ENCODE results near the gene CBFB. TPM values are rescaled to one million over a fixed set of nuclear protein-coding genes. Genes with fewer than 3 reads are reported as not detected.
A peak's percentile ranks its signal among the peaks of the same experiment; 100 is the strongest.

Gene CBFB
- total and polyA plus RNA-seq, 10 donors: 22.7 to 80.4 (median 58.4) TPM

DNA sequence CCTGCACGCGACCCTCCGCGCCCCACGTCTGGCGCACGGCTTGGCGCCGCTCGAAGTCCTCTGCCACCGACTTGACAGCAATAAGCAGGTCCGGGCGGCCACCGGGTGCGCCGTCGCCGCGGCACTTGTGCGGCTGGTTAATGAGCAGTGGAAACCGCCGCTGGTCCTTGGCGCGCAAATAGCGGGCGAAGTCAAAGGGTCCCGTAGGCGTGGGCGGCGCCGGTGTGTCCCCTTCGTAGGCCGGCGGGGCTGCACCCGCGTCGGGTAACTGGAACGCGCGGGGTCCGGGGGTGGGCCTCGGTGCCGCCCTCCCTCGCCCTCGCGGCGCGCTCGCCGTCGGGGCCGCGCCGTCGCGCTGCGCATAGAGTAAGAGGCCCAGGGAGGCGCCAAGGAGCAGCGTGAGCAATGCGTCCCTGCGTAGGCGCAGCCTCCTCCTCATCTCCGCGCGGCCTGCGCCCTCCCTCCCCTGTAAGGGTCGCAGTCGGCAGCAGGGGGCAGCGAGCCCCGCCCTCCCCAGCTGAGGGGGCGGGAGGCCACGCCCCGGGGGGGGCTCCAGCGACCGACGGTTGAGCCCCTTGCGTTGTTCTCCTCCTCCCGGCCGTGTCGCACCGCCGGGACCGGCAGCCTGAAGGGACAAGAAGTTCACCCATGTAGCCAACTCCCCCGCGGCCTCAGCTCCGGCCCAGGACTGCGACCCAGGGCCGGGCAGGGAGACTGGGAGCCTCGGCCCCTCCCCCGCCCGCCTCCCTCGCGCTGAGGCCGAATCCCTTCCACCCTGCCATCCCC, 121.3 kb downstream of the CBFB start:
- WGBS, 5 donors: 10 to 18% (median 11%) methylated on average over 21 to 94 of the region's 94 CpGs
- peak; percentile 79 for DNase-seq

More for the DNA sequence above, 121.3 kb downstream of the CBFB start:
- H3K36me3 ChIP-seq: peaks cover 0 to 52% (median 35%) of the 10 kb centered on the region in 6 donors
- H3K27me3 ChIP-seq (replicated peaks in 1 of 7): peaks cover 0 to 46% (median 23%) of the 10 kb centered on the region in 7 donors
- peak overlapping the region; percentile 38 to 73 (median 49) for H3K4me3 ChIP-seq
- H3K27ac ChIP-seq: peak overlapping the region; percentile 57 to 85 (median 80)
- TF ChIP-seq, protein P1, sequence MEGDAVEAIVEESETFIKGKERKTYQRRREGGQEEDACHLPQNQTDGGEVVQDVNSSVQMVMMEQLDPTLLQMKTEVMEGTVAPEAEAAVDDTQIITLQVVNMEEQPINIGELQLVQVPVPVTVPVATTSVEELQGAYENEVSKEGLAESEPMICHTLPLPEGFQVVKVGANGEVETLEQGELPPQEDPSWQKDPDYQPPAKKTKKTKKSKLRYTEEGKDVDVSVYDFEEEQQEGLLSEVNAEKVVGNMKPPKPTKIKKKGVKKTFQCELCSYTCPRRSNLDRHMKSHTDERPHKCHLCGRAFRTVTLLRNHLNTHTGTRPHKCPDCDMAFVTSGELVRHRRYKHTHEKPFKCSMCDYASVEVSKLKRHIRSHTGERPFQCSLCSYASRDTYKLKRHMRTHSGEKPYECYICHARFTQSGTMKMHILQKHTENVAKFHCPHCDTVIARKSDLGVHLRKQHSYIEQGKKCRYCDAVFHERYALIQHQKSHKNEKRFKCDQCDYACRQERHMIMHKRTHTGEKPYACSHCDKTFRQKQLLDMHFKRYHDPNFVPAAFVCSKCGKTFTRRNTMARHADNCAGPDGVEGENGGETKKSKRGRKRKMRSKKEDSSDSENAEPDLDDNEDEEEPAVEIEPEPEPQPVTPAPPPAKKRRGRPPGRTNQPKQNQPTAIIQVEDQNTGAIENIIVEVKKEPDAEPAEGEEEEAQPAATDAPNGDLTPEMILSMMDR (IDR thresholded peaks at IDR 0.05 in 8 of 11, conservative IDR thresholded peaks at IDR 0.05 in 3 of 11): peak in 1 of 11 experiments; percentile 34
- TF ChIP-seq POLR2A (IDR thresholded peaks at IDR 0.05) (no peak), POLR2AphosphoS5 (IDR thresholded peaks at IDR 0.05) (peak; percentile 13 to 79 (median 55))
- intact Hi-C loops (cut with DNase I; ENCODE audit: low total_unique reads): loop anchor here (5.0 kb wide), 1 partner anchor 173 kb away; no protein-coding TSS in a partner anchor
- peaks cover 11 to 46% (median 31%) of the 10 kb centered on the region in 6 donors for H3K4me1 ChIP-seq
- H3K9me3 ChIP-seq: no peaks in the 10 kb centered on the region

Small RNAs within 50 kb of the gene (small RNA-seq; reads per million reads assigned to genes)
- 0 reads per million in 4 donors for gene RN7SL543P

Other genes with a start within 250 kb of the CBFB start
- under 1 TPM in 1 of 7 donors, not detected in 6; 0.41 TPM for gene TERB1, start 227.6 kb upstream of the CBFB start, total RNA-seq
- under 1 TPM in 1 of 3 donors, not detected in 2; 0.04 TPM for gene TERB1, start 227.6 kb upstream of the CBFB start, polyA plus RNA-seq
- 10 to 100 TPM; 32.4 to 51.4 (median 44.5) TPM for gene NAE1, start 198.2 kb upstream of the CBFB start, total RNA-seq
- gene NAE1, start 198.2 kb upstream of the CBFB start, polyA plus RNA-seq: 10 to 100 TPM; 29.7 to 31.0 (median 29.9) TPM
- not detected for gene CA7, start 184.7 kb upstream of the CBFB start, total RNA-seq
- gene CA7, start 184.7 kb upstream of the CBFB start, polyA plus RNA-seq: not detected
- gene PDP2, start 148.6 kb upstream of the CBFB start, total RNA-seq: 1 to 10 TPM; 3.8 to 9.6 (median 7.3) TPM
- 1 to 10 TPM; 1.0 to 1.5 (median 1.1) TPM for gene PDP2, start 148.6 kb upstream of the CBFB start, polyA plus RNA-seq
- not detected for gene CDH16, start 110.3 kb upstream of the CBFB start, total RNA-seq
- gene CDH16, start 110.3 kb upstream of the CBFB start, polyA plus RNA-seq: not detected
- gene RRAD, start 103.6 kb upstream of the CBFB start, total RNA-seq: 1 to 10 TPM in 5 of 7 donors, under 1 TPM in 2; 0.52 to 2.4 (median 1.5) TPM
- gene RRAD, start 103.6 kb upstream of the CBFB start, polyA plus RNA-seq: 10 to 100 TPM in 1 of 3 donors, 1 to 10 TPM in 2; 4.0 to 16.4 (median 5.2) TPM
- gene CIAO2B, start 94.7 kb upstream of the CBFB start, total RNA-seq: 10 to 100 TPM; 46.8 to 63.1 (median 55.8) TPM
- gene CIAO2B, start 94.7 kb upstream of the CBFB start, polyA plus RNA-seq: 100 to 1,000 TPM; 114 to 168 (median 148) TPM
- gene CES2, start 93.6 kb upstream of the CBFB start, total RNA-seq: 10 to 100 TPM; 21.6 to 48.1 (median 34.8) TPM
- gene CES2, start 93.6 kb upstream of the CBFB start, polyA plus RNA-seq: 10 to 100 TPM in 1 of 3 donors, 1 to 10 TPM in 2; 8.0 to 21.4 (median 8.5) TPM
- gene CES3, start 67.9 kb upstream of the CBFB start, total RNA-seq: 1 to 10 TPM in 1 of 7 donors, under 1 TPM in 5, not detected in 1; 0.23 to 1.3 (median 0.33) TPM
- under 1 TPM; 0.27 to 0.80 (median 0.43) TPM for gene CES3, start 67.9 kb upstream of the CBFB start, polyA plus RNA-seq
- 1 to 10 TPM; 5.0 to 9.1 (median 6.3) TPM for gene CES4A, start 40.6 kb upstream of the CBFB start, total RNA-seq
- 1 to 10 TPM; 5.3 to 9.9 (median 8.0) TPM for gene CES4A, start 40.6 kb upstream of the CBFB start, polyA plus RNA-seq
- gene PHAF1, start 80.8 kb downstream of the CBFB start, total RNA-seq: 10 to 100 TPM; 15.3 to 44.0 (median 19.8) TPM
- 10 to 100 TPM in 1 of 3 donors, 1 to 10 TPM in 2; 5.5 to 10.3 (median 9.9) TPM for gene PHAF1, start 80.8 kb downstream of the CBFB start, polyA plus RNA-seq
- gene B3GNT9, start 121.8 kb downstream of the CBFB start, total RNA-seq: 10 to 100 TPM in 4 of 7 donors, 1 to 10 TPM in 3; 6.1 to 15.3 (median 10.1) TPM
- 1 to 10 TPM; 2.0 to 6.6 (median 3.0) TPM for gene B3GNT9, start 121.8 kb downstream of the CBFB start, polyA plus RNA-seq
- 10 to 100 TPM; 29.2 to 39.3 (median 31.1) TPM for gene TRADD, start 130.8 kb downstream of the CBFB start, total RNA-seq
- gene TRADD, start 130.8 kb downstream of the CBFB start, polyA plus RNA-seq: 10 to 100 TPM; 27.5 to 42.2 (median 35.3) TPM
- gene FBXL8, start 130.8 kb downstream of the CBFB start, total RNA-seq: 10 to 100 TPM in 6 of 7 donors, 1 to 10 TPM in 1; 8.4 to 29.9 (median 13.2) TPM
- 10 to 100 TPM in 1 of 3 donors, 1 to 10 TPM in 2; 6.0 to 11.2 (median 6.0) TPM for gene FBXL8, start 130.8 kb downstream of the CBFB start, polyA plus RNA-seq
- gene HSF4, start 135.6 kb downstream of the CBFB start, total RNA-seq: 10 to 100 TPM; 11.5 to 43.7 (median 23.3) TPM
- 10 to 100 TPM; 16.1 to 24.0 (median 16.7) TPM for gene HSF4, start 135.6 kb downstream of the CBFB start, polyA plus RNA-seq
- 10 to 100 TPM in 6 of 7 donors, 1 to 10 TPM in 1; 8.2 to 14.2 (median 13.6) TPM for gene NOL3, start 141.4 kb downstream of the CBFB start, total RNA-seq
- 10 to 100 TPM in 2 of 3 donors, 1 to 10 TPM in 1; 8.7 to 12.0 (median 10.8) TPM for gene NOL3, start 141.4 kb downstream of the CBFB start, polyA plus RNA-seq
- 10 to 100 TPM; 11.9 to 59.4 (median 21.0) TPM for gene MATCAP1, start 154.8 kb downstream of the CBFB start, total RNA-seq
- gene MATCAP1, start 154.8 kb downstream of the CBFB start, polyA plus RNA-seq: 10 to 100 TPM in 2 of 3 donors, 1 to 10 TPM in 1; 8.9 to 37.1 (median 16.3) TPM
- 10 to 100 TPM; 29.2 to 81.7 (median 48.3) TPM for gene EXOC3L1, start 161.0 kb downstream of the CBFB start, total RNA-seq
- 100 to 1,000 TPM in 1 of 3 donors, 10 to 100 TPM in 2; 28.5 to 113 (median 54.2) TPM for gene EXOC3L1, start 161.0 kb downstream of the CBFB start, polyA plus RNA-seq
- 100 to 1,000 TPM in 3 of 7 donors, 10 to 100 TPM in 4; 68.0 to 134 (median 80.1) TPM for gene E2F4, start 163.0 kb downstream of the CBFB start, total RNA-seq
- gene E2F4, start 163.0 kb downstream of the CBFB start, polyA plus RNA-seq: 10 to 100 TPM; 40.8 to 68.3 (median 47.8) TPM
- 1 to 10 TPM; 2.8 to 4.7 (median 4.0) TPM for gene ELMO3, start 170.0 kb downstream of the CBFB start, total RNA-seq
- 1 to 10 TPM; 4.2 to 8.7 (median 7.0) TPM for gene ELMO3, start 170.0 kb downstream of the CBFB start, polyA plus RNA-seq
- 10 to 100 TPM; 28.1 to 39.0 (median 29.3) TPM for gene TMEM208, start 198.0 kb downstream of the CBFB start, total RNA-seq
- 10 to 100 TPM; 54.5 to 68.7 (median 65.9) TPM for gene TMEM208, start 198.0 kb downstream of the CBFB start, polyA plus RNA-seq
- 100 to 1,000 TPM in 6 of 7 donors, 10 to 100 TPM in 1; 97.3 to 304 (median 145) TPM for gene FHOD1, start 218.3 kb downstream of the CBFB start, total RNA-seq
- 100 to 1,000 TPM in 2 of 3 donors, 10 to 100 TPM in 1; 45.6 to 193 (median 149) TPM for gene FHOD1, start 218.3 kb downstream of the CBFB start, polyA plus RNA-seq
- gene SLC9A5, start 219.8 kb downstream of the CBFB start, total RNA-seq: 10 to 100 TPM in 5 of 7 donors, 1 to 10 TPM in 2; 8.1 to 26.8 (median 13.5) TPM
- gene SLC9A5, start 219.8 kb downstream of the CBFB start, polyA plus RNA-seq: 10 to 100 TPM in 2 of 3 donors, 1 to 10 TPM in 1; 6.0 to 34.1 (median 33.6) TPM